Prostate gland (tissue), 2 donors: ENCODE measurements around the gene AFF3. TPM values are rescaled to one million over a fixed set of nuclear protein-coding genes. Genes with fewer than 3 reads are reported as not detected.

Source experiments
- DNase-seq: peaks from one replicate; pipeline ENCODE4 v3.0.0-alpha.2; 2019; ENCODE audit warnings: low spot score
- H3K27ac ChIP-seq, 2 donors: fragments of 200-600 bp; sonication (generic); 2 replicates each; pipeline ENCODE4 v1.5.1; 2017 to 2019
- H3K27me3 ChIP-seq: fragments of 200-600 bp; sonication (generic); replicated peaks from 2 replicates; pipeline ENCODE4 v1.5.1; 2019; ENCODE audit not compliant: insufficient read depth
- H3K36me3 ChIP-seq, 2 donors: fragments of 200-600 bp; sonication (generic); 1 replicate in 1 of 2; 2 replicates in 1 of 2; pipeline versions ENCODE4 v1.5.1 to v1.8.1; 2017 to 2019
- H3K4me1 ChIP-seq: fragments of 200-600 bp; sonication (generic); replicated peaks from 2 replicates; pipeline ENCODE4 v1.5.1; 2019
- H3K4me3 ChIP-seq, 2 donors: fragments of 200-600 bp; sonication (generic); 2 replicates each; pipeline ENCODE4 v1.5.1; 2017 to 2019
- H3K9me3 ChIP-seq: fragments of 200-600 bp; sonication (generic); 2 replicates; pipeline ENCODE4 v1.5.1; 2017
- CTCF ChIP-seq, 4 experiments: fragments of 200-600 bp in 2 of 4; fragments of 450-650 bp in 2 of 4; sonication (generic) in 2 of 4; IDR thresholded peaks; 1 replicate in 3 of 4; 2 replicates in 1 of 4; pipeline ENCODE4 v1.5.1; 2016 to 2019; ENCODE audit warnings: antibody characterized with exemption in 4 of 4, mild to moderate bottlenecking in 2 of 4, moderate library complexity in 2 of 4
- POLR2A ChIP-seq: fragments of 450-650 bp; IDR thresholded peaks from one replicate; pipeline ENCODE4 v1.6.1; 2016; ENCODE audit warnings: antibody characterized with exemption, mild to moderate bottlenecking
- POLR2AphosphoS5 ChIP-seq: sonication (generic); formaldehyde crosslinking; IDR thresholded peaks from one replicate; pipeline ENCODE4 v1.6.1; 2017; ENCODE audit warnings: antibody characterized with exemption
- WGBS: methylation state at CpG from one replicate; pipeline ENCODE4 v1.1.5; 2018; 5-methylcytosine and 5-hydroxymethylcytosine counted together
- intact Hi-C: fragments of 100-400 bp; cut with DNase I; formaldehyde crosslinking; loops from one replicate; pipeline ENCODE4 v1.14.2; 2022
- total RNA-seq, 2 donors: library from RNA; depleted of rRNA; stranded (reverse); fragments of >200 nt; gene quantifications; one replicate each; pipeline ENCODE4 v1.1.0, GENCODE V29; 2016

Gene AFF3
- total RNA-seq, 2 donors from 2014 or later = 74.4 to 113 TPM

GRCh38 chr2:99562516-99562915 is 579.9 kb downstream of the AFF3 start:
- DNase-seq = no peak
- no peaks in the 10 kb centered on the region for H3K36me3 ChIP-seq
- 92% methylated on average over 2 of the region's 2 CpGs for WGBS
- TF ChIP-seq POLR2AphosphoS5 = no peak
- TF ChIP-seq CTCF (IDR thresholded peaks at IDR 0.05) = no peak
- no peak for TF ChIP-seq POLR2A
- H3K27ac ChIP-seq = no peak overlapping the region
- no peak overlapping the region for H3K4me3 ChIP-seq
- no peaks in the 10 kb centered on the region for H3K4me1 ChIP-seq
- no peaks in the 10 kb centered on the region for H3K9me3 ChIP-seq
- intact Hi-C loops = loop anchor here (5.0 to 10.0 kb wide), 2 partner anchors 552 to 700 kb away; no protein-coding TSS in a partner anchor
- H3K27me3 ChIP-seq = no peaks in the 10 kb centered on the region

GRCh38 chr2:99561804-99562203 is 580.6 kb downstream of the AFF3 start:
- Histone ChIP-seq H3K36me3 (no peaks in the 10 kb centered on the region), H3K9me3 (no peaks in the 10 kb centered on the region), H3K4me1 (no peaks in the 10 kb centered on the region), H3K27ac (no peak overlapping the region), H3K4me3 (no peak overlapping the region), H3K27me3 (no peaks in the 10 kb centered on the region)
- TF ChIP-seq CTCF (IDR thresholded peaks at IDR 0.05) (no peak), POLR2AphosphoS5 (no peak), POLR2A (no peak)
- 90% methylated on average over 3 of the region's 3 CpGs for WGBS
- no peak for DNase-seq
- intact Hi-C loops = loop anchor here (5.0 to 10.0 kb wide), 2 partner anchors 553 to 700 kb away; no protein-coding TSS in a partner anchor

- WGBS = 7% methylated on average over 17 of the region's 17 CpGs
- peak; percentile 96 to 98 (median 98) for TF ChIP-seq CTCF (IDR thresholded peaks at IDR 0.05)
- TF ChIP-seq POLR2A = no peak
- peak; percentile 47 for TF ChIP-seq POLR2AphosphoS5
These were observed 583.2 kb downstream of the AFF3 start for GRCh38 chr2:99559075-99559662.

GRCh38 chr2:99555404-99555803 is 587.0 kb downstream of the AFF3 start:
- DNase-seq = no peak
- Histone ChIP-seq H3K27me3 (no peaks in the 10 kb centered on the region), H3K36me3 (no peaks in the 10 kb centered on the region), H3K9me3 (no peaks in the 10 kb centered on the region), H3K4me1 (no peaks in the 10 kb centered on the region), H3K27ac (no peak overlapping the region), H3K4me3 (no peak overlapping the region)
- WGBS = 83% methylated on average over 2 of the region's 2 CpGs
- no peak for TF ChIP-seq POLR2AphosphoS5
- intact Hi-C loops = no loop called here

More at GRCh38 chr2:99559075-99559662, 583.2 kb downstream of the AFF3 start:
- no peaks in the 10 kb centered on the region for H3K4me1 ChIP-seq
- intact Hi-C loops = loop anchor here (1.0 kb wide), 1 partner anchor 684 kb away; no protein-coding TSS in a partner anchor
- H3K27me3 ChIP-seq = no peaks in the 10 kb centered on the region
- peak; percentile 78 for DNase-seq
- no peaks in the 10 kb centered on the region for H3K9me3 ChIP-seq
- no peak overlapping the region for H3K27ac ChIP-seq
- H3K36me3 ChIP-seq = no peaks in the 10 kb centered on the region
- H3K4me3 ChIP-seq = no peak overlapping the region

- H3K27ac ChIP-seq = no peak overlapping the region
- H3K4me1 ChIP-seq = no peaks in the 10 kb centered on the region
- H3K9me3 ChIP-seq = no peaks in the 10 kb centered on the region
- H3K27me3 ChIP-seq = no peaks in the 10 kb centered on the region
- 80% methylated on average over 3 of the region's 3 CpGs for WGBS
- no peaks in the 10 kb centered on the region for H3K36me3 ChIP-seq
- no peak for DNase-seq
- no peak for TF ChIP-seq CTCF (IDR thresholded peaks at IDR 0.05)
- no peak for TF ChIP-seq POLR2A
- TF ChIP-seq POLR2AphosphoS5 = no peak
- intact Hi-C loops = no loop called here
- no peak overlapping the region for H3K4me3 ChIP-seq
These were observed 587.5 kb downstream of the AFF3 start for GRCh38 chr2:99554871-99555270.
